Measurements from ENCODE around the gene MINPP1.

Gene MINPP1

DNA sequence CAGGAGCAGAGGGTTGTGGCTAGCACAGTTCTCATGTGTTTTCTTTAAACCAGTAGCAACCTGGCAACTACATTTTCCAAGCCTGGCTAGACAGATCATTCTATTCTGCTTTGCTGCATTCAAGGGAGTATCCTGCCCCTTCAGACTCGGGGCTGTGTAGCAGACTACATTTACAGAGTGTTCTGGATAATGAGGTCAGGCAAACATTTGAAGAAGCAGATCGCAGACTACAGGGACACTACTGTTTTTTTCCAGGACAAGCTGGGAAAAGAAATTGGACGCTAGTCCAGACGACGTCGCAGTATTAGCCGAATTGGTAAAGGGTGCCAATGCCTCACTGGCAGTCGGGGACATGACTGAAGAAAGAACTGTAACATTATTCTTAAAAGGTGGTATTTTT is 94.0 kb downstream of the MINPP1 start:
- no peak overlapping the region for H3K4me3 ChIP-seq (ENCODE audit: low read depth, low read length)
- no peak for TF ChIP-seq CTCF (IDR thresholded peaks at IDR 0.05; ENCODE audit: insufficient read depth, low read depth, low read length, missing control alignments)
- DNase-seq (ENCODE audit: low read depth): no peak

DNA sequence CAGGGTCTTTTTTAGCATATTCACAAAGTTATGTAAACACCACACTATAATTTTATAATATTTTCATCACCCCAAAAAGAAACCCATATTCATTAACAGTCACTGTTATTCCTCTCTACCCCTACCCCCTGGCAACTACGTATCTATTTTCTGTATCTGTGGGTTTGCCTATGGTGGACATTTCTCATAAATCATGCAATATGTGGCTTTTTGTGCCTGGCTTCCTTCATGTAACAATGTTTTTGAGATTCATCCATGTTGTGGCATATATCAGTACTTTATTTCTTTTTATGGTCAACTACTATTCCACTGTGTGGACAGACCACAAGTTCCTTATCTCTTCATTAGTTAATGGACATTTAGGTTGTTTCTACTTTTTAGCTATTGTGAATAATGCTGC is 95.9 kb downstream of the MINPP1 start:
- H3K4me3 ChIP-seq (ENCODE audit: low read depth, low read length): no peak overlapping the region
- DNase-seq (ENCODE audit: low read depth): no peak
- no peak for TF ChIP-seq CTCF (IDR thresholded peaks at IDR 0.05; ENCODE audit: insufficient read depth, low read depth, low read length, missing control alignments)

Data from GM12865 (cell line).